ENCODE data around the gene NRK. TPM values are rescaled to one million over a fixed set of nuclear protein-coding genes. Genes with fewer than 3 reads are reported as not detected.
"Not testable (repeated sequence)": the region's sequence is repeated elsewhere in the genome, so short reads cannot be mapped to it uniquely, and the experiment has no call there.

The NRK gene
- total and polyA plus RNA-seq, 5 donors = 0.14 to 0.91 (median 0.61) TPM

DNA sequence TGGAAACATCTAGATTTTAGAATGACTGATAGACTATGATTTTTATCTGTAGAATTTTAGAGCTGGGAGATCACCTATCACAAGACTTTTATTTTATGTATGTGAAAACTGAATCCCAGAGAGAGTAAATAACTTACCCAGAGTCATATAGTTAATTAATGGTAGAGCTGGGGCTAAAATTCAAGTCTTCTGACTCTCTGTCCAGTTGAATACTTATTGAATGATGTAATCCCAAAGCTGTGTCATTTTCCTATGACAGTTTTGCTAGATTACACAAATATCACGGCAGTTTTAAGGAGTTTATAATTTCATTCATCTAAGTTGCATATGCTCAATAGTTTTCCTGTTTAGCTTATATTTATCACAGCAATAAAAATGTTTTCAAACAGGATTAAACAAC is 6.7 kb downstream of the NRK start:
- WGBS = 27% methylated on average over 1 of the region's 1 CpG

DNA sequence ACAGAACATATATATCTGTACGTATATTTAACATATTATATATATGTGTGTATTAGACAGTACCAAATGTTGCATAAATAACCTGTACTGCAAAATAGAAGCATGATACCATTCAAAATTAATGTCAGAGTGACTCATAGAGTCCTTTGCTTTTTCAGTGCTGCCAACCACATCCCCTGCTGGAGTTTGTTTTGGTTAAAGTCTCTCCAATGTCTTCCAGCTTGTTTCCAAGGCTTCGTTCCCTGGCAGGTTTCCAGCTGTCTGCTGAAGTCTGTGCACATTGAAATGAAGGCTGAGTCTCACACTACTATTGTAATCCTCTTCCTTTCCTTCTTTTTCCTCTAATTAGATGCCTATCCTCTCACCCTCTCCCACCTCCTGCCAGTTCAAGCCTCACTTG is 14.9 kb downstream of the NRK start:
- H3K4me1 ChIP-seq (ENCODE audit: control insufficient read depth, insufficient read depth, low read length) = no peaks in the 10 kb centered on the region
- H3K27ac ChIP-seq (ENCODE audit: low read length) = no peak overlapping the region

More for the DNA sequence above, 6.7 kb downstream of the NRK start:
- DNase-seq (no peak), ATAC-seq (no peak)
- Histone ChIP-seq H3K27me3 (ENCODE audit: control insufficient read depth, insufficient read depth) (no peaks in the 10 kb centered on the region), H3K27ac (ENCODE audit: low read length) (no peak overlapping the region), H3K4me3 (ENCODE audit: low read length) (no peak overlapping the region), H3K9me3 (ENCODE audit: control insufficient read depth, low read length) (no peaks in the 10 kb centered on the region), H3K4me1 (ENCODE audit: control insufficient read depth, insufficient read depth, low read length) (no peaks in the 10 kb centered on the region)
- intact Hi-C loops (cut with DNase I) = no loop called here

DNA sequence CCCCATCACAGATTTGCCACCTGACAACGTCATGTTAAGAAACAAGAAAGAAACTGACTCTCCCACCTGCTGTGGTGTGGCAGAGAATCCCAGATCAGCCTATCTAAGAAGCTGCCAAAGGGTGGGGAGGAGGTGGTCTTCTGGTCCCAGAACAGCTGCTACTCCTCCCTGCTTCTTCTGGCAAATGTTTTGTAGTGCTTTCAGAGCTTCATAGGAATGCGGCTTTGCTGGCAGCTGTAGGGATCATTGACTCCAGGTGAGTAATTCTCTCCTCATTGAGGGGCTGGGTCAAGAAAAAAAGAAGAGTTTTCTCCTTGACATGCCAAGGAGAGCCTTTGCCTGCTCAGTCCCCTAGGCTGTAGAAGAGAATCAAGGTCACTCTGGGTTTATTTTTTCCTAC is 23.3 kb downstream of the NRK start:
- Histone ChIP-seq H3K4me1 (ENCODE audit: control insufficient read depth, insufficient read depth, low read length) (no peaks in the 10 kb centered on the region), H3K4me3 (ENCODE audit: low read length) (no peak overlapping the region), H3K27me3 (ENCODE audit: control insufficient read depth, insufficient read depth) (no peaks in the 10 kb centered on the region), H3K27ac (ENCODE audit: low read length) (no peak overlapping the region), H3K9me3 (ENCODE audit: control insufficient read depth, low read length) (no peaks in the 10 kb centered on the region)
- no peak for DNase-seq
- WGBS = 54% methylated on average over 2 of the region's 2 CpGs
- intact Hi-C loops (cut with DNase I) = no loop called here
- no peak for ATAC-seq

More for the DNA sequence above, 14.9 kb downstream of the NRK start:
- WGBS = 30% methylated on average over 2 of the region's 2 CpGs
- peak in 1 of 2 donors; percentile 36 for ATAC-seq
- peak; percentile 51 to 79 (median 55) for DNase-seq
- H3K4me3 ChIP-seq (ENCODE audit: low read length) = no peak overlapping the region
- H3K9me3 ChIP-seq (ENCODE audit: control insufficient read depth, low read length) = no peaks in the 10 kb centered on the region
- intact Hi-C loops (cut with DNase I) = no loop called here
- no peaks in the 10 kb centered on the region for H3K27me3 ChIP-seq (ENCODE audit: control insufficient read depth, insufficient read depth)

DNA sequence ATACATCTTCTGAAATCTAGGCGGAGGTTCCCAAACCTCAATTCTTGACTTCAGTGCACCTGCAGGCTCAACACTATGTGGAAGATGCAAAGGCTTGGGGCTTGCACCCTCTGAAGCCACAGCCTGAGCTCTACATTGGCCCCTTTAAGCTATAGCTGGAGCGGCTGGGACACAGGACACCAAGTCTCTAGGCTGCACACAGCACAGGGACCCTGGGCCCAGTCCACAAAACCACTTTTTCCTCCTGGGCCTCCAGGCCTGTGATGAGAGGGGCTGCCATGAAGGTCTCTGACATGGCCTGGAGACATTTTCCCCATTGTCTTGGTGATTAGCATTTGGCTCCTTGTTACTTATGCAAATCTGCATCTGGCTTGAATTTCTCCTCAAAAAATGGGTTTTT is 27.8 kb downstream of the NRK start:
- H3K4me1 ChIP-seq (ENCODE audit: control insufficient read depth, insufficient read depth, low read length); intact Hi-C loops (cut with DNase I); H3K27me3 ChIP-seq (ENCODE audit: control insufficient read depth, insufficient read depth); H3K9me3 ChIP-seq (ENCODE audit: control insufficient read depth, low read length); DNase-seq; H3K27ac ChIP-seq (ENCODE audit: low read length); H3K4me3 ChIP-seq (ENCODE audit: low read length); ATAC-seq: not testable (repeated sequence)
- WGBS = 91% methylated on average over 2 of the region's 2 CpGs

DNA sequence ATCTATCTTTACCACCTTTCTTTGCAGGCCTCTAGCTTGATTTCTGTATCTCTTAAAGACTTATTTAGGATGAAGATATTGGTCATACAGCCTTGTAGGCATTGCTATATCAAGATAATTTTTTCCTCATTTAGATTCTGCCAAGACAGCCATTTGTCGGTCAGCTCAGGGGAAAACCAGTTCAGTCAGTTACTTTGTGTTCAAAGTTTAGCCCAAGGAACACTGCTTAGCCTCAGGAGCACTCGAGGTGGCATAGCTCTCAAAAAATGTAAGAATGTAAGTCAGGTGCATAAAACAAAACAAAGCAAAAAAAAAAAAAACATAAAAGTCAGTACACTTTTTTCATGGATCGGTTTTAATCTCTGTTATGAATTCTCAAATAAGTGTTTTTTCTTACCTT is 43.4 kb downstream of the NRK start:
- Histone ChIP-seq H3K27me3 (ENCODE audit: control insufficient read depth, insufficient read depth) (no peaks in the 10 kb centered on the region), H3K4me1 (ENCODE audit: control insufficient read depth, insufficient read depth, low read length) (no peaks in the 10 kb centered on the region), H3K4me3 (ENCODE audit: low read length) (no peak overlapping the region), H3K9me3 (ENCODE audit: control insufficient read depth, low read length) (no peaks in the 10 kb centered on the region), H3K27ac (ENCODE audit: low read length) (no peak overlapping the region)
- 71% methylated on average over 3 of the region's 3 CpGs for WGBS
- intact Hi-C loops (cut with DNase I) = no loop called here
- ATAC-seq (no peak), DNase-seq (no peak)

DNA sequence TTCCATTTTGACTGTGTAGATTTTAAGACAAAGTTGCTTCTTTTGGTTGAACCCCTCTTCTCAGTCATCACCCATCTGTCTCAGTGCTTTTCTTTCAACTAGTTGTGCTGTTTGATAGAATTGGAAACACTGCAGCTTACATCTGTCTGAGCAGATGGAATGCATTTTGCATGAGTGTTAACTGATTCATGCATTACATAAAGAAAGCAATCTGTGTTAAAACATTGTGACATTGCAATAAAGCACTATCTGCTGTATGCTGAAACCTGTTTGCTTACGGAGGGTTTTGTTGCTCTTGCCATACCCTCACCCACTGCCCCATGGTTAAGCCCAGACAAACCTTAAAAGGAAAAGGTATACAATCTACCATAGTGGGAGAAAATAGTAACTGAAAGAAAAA is 47.4 kb downstream of the NRK start:
- no peak overlapping the region for H3K27ac ChIP-seq (ENCODE audit: low read length)
- DNase-seq = no peak
- WGBS = 70% methylated on average over 1 of the region's 1 CpG
- no peak overlapping the region for H3K4me3 ChIP-seq (ENCODE audit: low read length)
- no peaks in the 10 kb centered on the region for H3K9me3 ChIP-seq (ENCODE audit: control insufficient read depth, low read length)
- no peak for ATAC-seq
- intact Hi-C loops (cut with DNase I) = no loop called here
- H3K4me1 ChIP-seq (ENCODE audit: control insufficient read depth, insufficient read depth, low read length) = no peaks in the 10 kb centered on the region
- H3K27me3 ChIP-seq (ENCODE audit: control insufficient read depth, insufficient read depth) = no peaks in the 10 kb centered on the region

DNA sequence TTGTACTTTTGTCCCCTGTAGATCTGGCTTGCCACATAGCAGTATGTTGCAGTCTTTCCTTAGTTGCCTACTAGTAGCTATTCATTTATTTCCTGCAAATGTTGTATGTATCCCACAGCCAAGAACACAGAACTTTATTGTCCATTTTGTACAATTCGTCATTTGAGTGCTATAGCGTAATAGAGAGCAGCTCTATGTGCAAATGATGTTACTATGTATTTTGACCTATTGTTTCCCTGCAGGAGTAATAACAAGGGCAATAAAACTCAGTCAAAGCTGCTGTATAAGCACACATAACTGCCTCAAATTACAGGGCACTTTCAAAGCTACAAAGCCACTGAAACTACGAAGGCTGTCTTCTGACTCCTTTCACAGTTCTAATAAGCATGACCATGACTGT is 48.1 kb downstream of the NRK start:
- intact Hi-C loops (cut with DNase I) = no loop called here
- H3K27me3 ChIP-seq (ENCODE audit: control insufficient read depth, insufficient read depth) = no peaks in the 10 kb centered on the region
- ATAC-seq (no peak), DNase-seq (no peak)
- H3K4me1 ChIP-seq (ENCODE audit: control insufficient read depth, insufficient read depth, low read length) = no peaks in the 10 kb centered on the region
- H3K27ac ChIP-seq (ENCODE audit: low read length) = no peak overlapping the region
- no peak overlapping the region for H3K4me3 ChIP-seq (ENCODE audit: low read length)
- whole genome bisulfite sequencing = 88% methylated on average over 3 of the region's 3 CpGs
- no peaks in the 10 kb centered on the region for H3K9me3 ChIP-seq (ENCODE audit: control insufficient read depth, low read length)

DNA sequence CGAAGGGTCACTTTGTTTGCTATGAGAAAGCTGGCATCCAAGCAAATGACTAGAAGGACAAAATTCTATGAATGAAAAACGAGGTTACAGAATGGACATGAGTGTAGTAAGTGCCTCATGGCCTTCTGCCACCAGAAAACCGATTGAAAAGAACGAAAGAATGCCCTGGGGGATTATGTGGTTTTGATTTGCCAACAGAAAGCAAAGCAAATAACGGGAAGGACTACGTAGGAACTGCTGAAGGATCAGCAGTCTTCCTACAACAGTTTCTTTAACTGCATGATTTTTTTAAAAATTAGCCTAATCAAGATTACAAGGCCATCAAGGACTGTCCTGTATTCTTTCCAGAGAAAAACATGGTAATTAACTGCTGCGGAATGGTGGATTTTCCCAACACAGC is 50.6 kb downstream of the NRK start:
- no peak overlapping the region for H3K27ac ChIP-seq (ENCODE audit: low read length)
- intact Hi-C loops (cut with DNase I) = no loop called here
- H3K4me3 ChIP-seq (ENCODE audit: low read length) = no peak overlapping the region
- ATAC-seq (no peak), DNase-seq (no peak)
- no peaks in the 10 kb centered on the region for H3K9me3 ChIP-seq (ENCODE audit: control insufficient read depth, low read length)
- H3K27me3 ChIP-seq (ENCODE audit: control insufficient read depth, insufficient read depth) = no peaks in the 10 kb centered on the region
- no peaks in the 10 kb centered on the region for H3K4me1 ChIP-seq (ENCODE audit: control insufficient read depth, insufficient read depth, low read length)
- 57% methylated on average over 7 of the region's 7 CpGs for WGBS

DNA sequence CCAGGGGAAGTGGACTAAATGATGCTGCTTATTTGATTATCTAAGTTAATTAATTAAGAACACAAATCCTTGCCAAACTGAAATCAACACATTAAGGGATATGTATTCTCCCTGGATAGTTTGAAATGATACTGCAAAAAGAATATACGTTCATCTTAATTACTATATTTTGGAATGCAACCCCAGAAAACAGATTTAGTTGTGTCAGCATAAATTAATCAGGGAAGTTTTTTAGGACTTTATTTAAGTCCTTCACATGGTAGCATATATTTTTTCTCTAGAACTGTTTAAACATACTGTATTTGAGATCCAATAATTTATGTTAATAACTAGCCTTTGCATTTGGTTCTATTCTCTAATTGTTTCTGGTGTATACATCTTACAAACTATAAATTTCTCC is 52.5 kb downstream of the NRK start:
- DNase-seq (no peak), ATAC-seq (no peak)
- H3K27ac ChIP-seq (ENCODE audit: low read length) = no peak overlapping the region
- H3K4me3 ChIP-seq (ENCODE audit: low read length) = no peak overlapping the region
- no peaks in the 10 kb centered on the region for H3K27me3 ChIP-seq (ENCODE audit: control insufficient read depth, insufficient read depth)
- intact Hi-C loops (cut with DNase I) = no loop called here
- H3K4me1 ChIP-seq (ENCODE audit: control insufficient read depth, insufficient read depth, low read length) = no peaks in the 10 kb centered on the region
- H3K9me3 ChIP-seq (ENCODE audit: control insufficient read depth, low read length) = no peaks in the 10 kb centered on the region
- 63% methylated on average over 1 of the region's 1 CpG for WGBS

DNA sequence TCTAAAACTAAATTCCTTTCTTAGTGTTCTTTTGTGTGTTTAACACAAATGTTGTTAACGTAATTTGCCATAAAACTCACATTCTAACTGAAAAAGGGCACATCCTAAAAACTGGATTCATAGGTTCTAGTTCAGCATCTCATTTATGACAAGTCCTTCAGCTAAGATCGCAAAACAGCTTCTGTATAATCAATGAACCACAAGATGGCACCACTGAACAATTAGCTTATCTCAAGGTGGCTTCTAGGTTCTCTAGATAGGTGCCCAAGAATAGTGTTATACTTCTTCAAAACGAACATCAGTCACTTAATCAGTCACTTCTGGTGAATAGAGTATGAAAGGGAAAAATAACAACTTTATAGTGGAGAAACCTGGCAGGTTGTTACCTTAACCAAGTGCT is 54.3 kb downstream of the NRK start:
- intact Hi-C loops (cut with DNase I) = no loop called here
- no peak overlapping the region for H3K4me3 ChIP-seq (ENCODE audit: low read length)
- DNase-seq = no peak
- no peaks in the 10 kb centered on the region for H3K27me3 ChIP-seq (ENCODE audit: control insufficient read depth, insufficient read depth)
- ATAC-seq = no peak
- 59% methylated on average over 3 of the region's 3 CpGs for WGBS
- no peak overlapping the region for H3K27ac ChIP-seq (ENCODE audit: low read length)
- no peaks in the 10 kb centered on the region for H3K4me1 ChIP-seq (ENCODE audit: control insufficient read depth, insufficient read depth, low read length)
- no peaks in the 10 kb centered on the region for H3K9me3 ChIP-seq (ENCODE audit: control insufficient read depth, low read length)

DNA sequence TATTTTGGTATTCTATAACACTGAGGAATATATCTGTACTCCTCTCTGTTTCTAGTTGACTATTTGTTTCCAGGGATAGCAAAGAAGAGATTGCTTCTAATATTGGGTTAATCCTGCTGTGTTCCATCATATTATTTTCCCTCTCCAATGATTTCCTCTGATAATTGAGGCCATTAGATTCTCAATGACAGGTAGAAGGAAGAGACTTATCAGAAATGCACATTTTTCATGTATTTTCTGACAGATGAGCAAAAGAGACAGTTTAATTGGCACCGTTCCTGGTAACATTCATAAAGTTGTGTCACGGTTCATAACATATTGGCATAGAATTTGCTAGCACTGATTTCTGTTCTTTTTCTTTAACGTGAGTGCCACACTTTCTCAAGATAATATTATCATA is 58.2 kb downstream of the NRK start:
- ATAC-seq = no peak
- Histone ChIP-seq H3K4me3 (ENCODE audit: low read length) (no peak overlapping the region), H3K27ac (ENCODE audit: low read length) (no peak overlapping the region), H3K27me3 (ENCODE audit: control insufficient read depth, insufficient read depth) (no peaks in the 10 kb centered on the region), H3K9me3 (ENCODE audit: control insufficient read depth, low read length) (no peaks in the 10 kb centered on the region), H3K4me1 (ENCODE audit: control insufficient read depth, insufficient read depth, low read length) (no peaks in the 10 kb centered on the region)
- intact Hi-C loops (cut with DNase I) = no loop called here
- WGBS = 74% methylated on average over 3 of the region's 3 CpGs
- DNase-seq = no peak

DNA sequence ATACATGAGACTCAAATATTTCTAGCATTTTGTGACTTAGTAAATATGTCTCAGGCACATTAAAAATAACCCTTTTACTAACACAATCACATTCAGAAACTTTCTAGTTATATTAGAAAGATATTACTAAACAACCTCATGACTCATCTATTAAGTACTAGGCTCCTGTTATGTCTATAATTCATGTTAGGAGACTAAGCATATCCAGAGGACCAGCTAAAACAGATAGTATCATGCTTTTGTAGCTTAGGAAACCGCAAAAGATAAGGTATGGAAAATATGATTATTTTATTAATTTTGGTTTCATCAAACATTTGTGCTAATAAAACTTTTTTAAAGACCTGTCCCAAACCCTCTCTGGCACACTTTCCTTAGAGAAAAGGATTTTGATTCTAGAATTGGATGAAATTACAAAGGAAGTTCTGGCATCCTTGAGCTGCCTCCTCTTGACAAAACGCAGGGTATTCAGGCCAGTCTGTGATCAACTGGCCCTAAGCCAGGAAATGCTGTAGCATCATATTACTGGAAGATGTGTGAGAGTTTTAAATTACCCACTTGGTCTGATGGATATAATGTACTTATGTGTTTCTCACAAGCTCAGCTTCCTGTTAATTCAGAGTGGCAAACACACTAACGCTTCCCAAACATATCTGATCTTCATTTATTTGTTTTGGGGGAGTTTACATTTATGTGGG is 60.4 kb downstream of the NRK start:
- intact Hi-C loops (cut with DNase I) = no loop called here
- H3K4me1 ChIP-seq (ENCODE audit: control insufficient read depth, insufficient read depth, low read length) = no peaks in the 10 kb centered on the region
- 34% methylated on average over 3 of the region's 3 CpGs for WGBS
- H3K27me3 ChIP-seq (ENCODE audit: control insufficient read depth, insufficient read depth) = no peaks in the 10 kb centered on the region
- H3K9me3 ChIP-seq (ENCODE audit: control insufficient read depth, low read length) = no peaks in the 10 kb centered on the region
- no peak overlapping the region for H3K4me3 ChIP-seq (ENCODE audit: low read length)
- DNase-seq = no peak
- H3K27ac ChIP-seq (ENCODE audit: low read length) = no peak overlapping the region
- no peak for ATAC-seq

Measured in right cardiac atrium (tissue), 5 donors.